ENCODE results near the gene ABCA6.

DNA sequence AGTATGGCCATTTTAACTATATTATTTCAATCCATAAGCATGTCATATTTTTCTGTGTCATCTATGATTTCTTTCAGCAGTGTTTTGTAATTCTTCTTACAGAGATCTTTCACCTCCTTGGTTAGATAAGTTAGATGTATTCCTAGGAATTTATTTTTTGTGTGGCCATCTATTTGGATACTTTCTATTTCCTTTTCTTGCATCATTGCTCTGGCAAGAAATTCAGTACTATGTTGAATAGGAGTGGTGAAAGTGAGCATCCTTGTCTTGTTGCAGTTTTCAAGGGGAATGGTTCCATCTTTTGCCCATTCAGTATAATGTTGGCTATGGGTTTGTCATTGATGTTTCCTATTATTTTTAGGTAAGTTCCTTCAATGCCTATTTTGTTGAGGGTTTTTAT is 65.9 kb downstream of the ABCA6 start:
- TF ChIP-seq EZH2 (IDR thresholded peaks at IDR 0.05; ENCODE audit: insufficient read depth, poor library complexity, severe bottlenecking) = no peak
- no peak for TF ChIP-seq EZH2phosphoT487 (IDR thresholded peaks at IDR 0.05; ENCODE audit: insufficient read depth, low read depth)

Data from GM23248 (cell line).